Loucy (cell line): ENCODE results near the gene AMELX.

Experiments used
- H2AFZ ChIP-seq: fragments of 200-600 bp; sonication (generic); 2 replicates; pipeline ENCODE4 v1.6.0; 2016; ENCODE audit warnings: antibody characterized with exemption, mild to moderate bottlenecking, low read length, moderate library complexity
- H3F3A ChIP-seq: fragments of 200-600 bp; 2 replicates; pipeline ENCODE4 v1.6.0; 2016; ENCODE audit warnings: antibody characterized with exemption, low read depth, mild to moderate bottlenecking
- H3K27me3 ChIP-seq: fragments of 200-600 bp; sonication (generic); 2 replicates; pipeline ENCODE4 v1.6.1; 2014; ENCODE audit warnings: low read length, mild to moderate bottlenecking; ENCODE audit not compliant: insufficient read depth, poor library complexity, severe bottlenecking
- H3K36me3 ChIP-seq: fragments of 200-600 bp; sonication (generic); 2 replicates; pipeline ENCODE4 v1.6.1; 2016; ENCODE audit warnings: low read length; ENCODE audit not compliant: insufficient read depth
- H3K4me1 ChIP-seq: fragments of 200-600 bp; sonication (generic); 2 replicates; pipeline ENCODE4 v1.5.1; 2014; ENCODE audit warnings: low read length, mild to moderate bottlenecking; ENCODE audit not compliant: insufficient read depth, poor library complexity, severe bottlenecking
- H3K4me2 ChIP-seq: fragments of 200-600 bp; sonication (generic); 2 replicates; pipeline ENCODE4 v1.6.0; 2014; ENCODE audit warnings: antibody characterized with exemption, low read length, low read depth, mild to moderate bottlenecking; ENCODE audit not compliant: poor library complexity, severe bottlenecking
- H3K4me3 ChIP-seq: fragments of 200-600 bp; sonication (generic); 2 replicates; pipeline ENCODE4 v1.5.1; 2014; ENCODE audit warnings: low read length, mild to moderate bottlenecking, mixed read lengths; ENCODE audit not compliant: poor library complexity, severe bottlenecking
- H3K79me2 ChIP-seq: fragments of 200-600 bp; sonication (generic); 2 replicates; pipeline ENCODE4 v1.6.1; 2014; ENCODE audit warnings: low read length; ENCODE audit not compliant: insufficient read depth
- H3K9ac ChIP-seq: fragments of 200-600 bp; sonication (generic); 2 replicates; pipeline ENCODE4 v1.6.0; 2014; ENCODE audit warnings: mild to moderate bottlenecking, low read depth, low read length, moderate library complexity; ENCODE audit not compliant: poor library complexity, severe bottlenecking
- H3K9me2 ChIP-seq: fragments of 200-600 bp; sonication (generic); replicated peaks from 2 replicates; pipeline ENCODE4 v1.6.1; 2016; ENCODE audit warnings: low read depth, low read length, mixed read lengths
- H3K9me3 ChIP-seq: fragments of 200-600 bp; sonication (generic); 2 replicates; pipeline ENCODE4 v1.6.1; 2014; ENCODE audit warnings: mild to moderate bottlenecking, antibody characterized with exemption, low read length, low read depth; ENCODE audit not compliant: insufficient read depth
- H4K20me1 ChIP-seq: fragments of 200-600 bp; sonication (generic); 2 replicates; pipeline ENCODE4 v1.6.0; 2014; ENCODE audit warnings: antibody characterized with exemption, low read length, mild to moderate bottlenecking; ENCODE audit not compliant: insufficient read depth, poor library complexity, severe bottlenecking
- EZH2phosphoT487 ChIP-seq: fragments of 200-600 bp; IDR thresholded peaks from 2 replicates; pipeline ENCODE4 v1.6.1; 2018; ENCODE audit warnings: antibody characterized with exemption, mild to moderate bottlenecking, moderate library complexity, borderline replicate concordance
- TF ChIP-seq, protein P1 (sequence below): fragments of 200-600 bp; sonication (generic); conservative IDR thresholded peaks from 2 replicates; pipeline ENCODE4 v1.5.1; 2014; ENCODE audit warnings: mild to moderate bottlenecking, antibody characterized with exemption, low read length

The AMELX gene

DNA sequence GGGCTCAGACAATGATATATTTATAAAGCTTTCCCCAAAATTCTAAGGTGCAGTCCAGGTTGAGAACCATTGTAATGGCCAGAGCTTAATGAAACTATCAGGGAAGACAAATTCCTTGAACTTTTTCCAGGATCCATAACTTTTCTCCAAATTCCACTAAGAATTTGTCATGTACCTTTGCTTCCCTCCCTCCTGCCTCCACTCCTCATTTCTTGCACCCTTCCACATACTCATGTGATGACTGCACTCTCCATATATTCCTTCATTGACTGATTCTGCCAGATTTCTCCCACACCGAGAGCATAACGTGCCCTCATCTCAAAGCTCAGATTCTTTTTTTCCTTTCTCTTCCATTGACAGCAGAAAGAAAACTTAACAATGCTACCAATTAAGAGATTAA lies 20.9 kb upstream of the AMELX start:
- Histone ChIP-seq H4K20me1 (no peaks in the 10 kb centered on the region), H3K4me1 (no peaks in the 10 kb centered on the region), H2AFZ (no peak overlapping the region), H3K9me3 (no peaks in the 10 kb centered on the region), H3K9ac (no peak overlapping the region), H3F3A (no peaks in the 10 kb centered on the region), H3K79me2 (no peaks in the 10 kb centered on the region), H3K4me2 (no peak overlapping the region), H3K36me3 (no peaks in the 10 kb centered on the region), H3K9me2 (no peaks in the 10 kb centered on the region), H3K4me3 (no peak overlapping the region), H3K27me3 (no peaks in the 10 kb centered on the region)
- no peak for TF ChIP-seq EZH2phosphoT487
- TF ChIP-seq, protein P1, sequence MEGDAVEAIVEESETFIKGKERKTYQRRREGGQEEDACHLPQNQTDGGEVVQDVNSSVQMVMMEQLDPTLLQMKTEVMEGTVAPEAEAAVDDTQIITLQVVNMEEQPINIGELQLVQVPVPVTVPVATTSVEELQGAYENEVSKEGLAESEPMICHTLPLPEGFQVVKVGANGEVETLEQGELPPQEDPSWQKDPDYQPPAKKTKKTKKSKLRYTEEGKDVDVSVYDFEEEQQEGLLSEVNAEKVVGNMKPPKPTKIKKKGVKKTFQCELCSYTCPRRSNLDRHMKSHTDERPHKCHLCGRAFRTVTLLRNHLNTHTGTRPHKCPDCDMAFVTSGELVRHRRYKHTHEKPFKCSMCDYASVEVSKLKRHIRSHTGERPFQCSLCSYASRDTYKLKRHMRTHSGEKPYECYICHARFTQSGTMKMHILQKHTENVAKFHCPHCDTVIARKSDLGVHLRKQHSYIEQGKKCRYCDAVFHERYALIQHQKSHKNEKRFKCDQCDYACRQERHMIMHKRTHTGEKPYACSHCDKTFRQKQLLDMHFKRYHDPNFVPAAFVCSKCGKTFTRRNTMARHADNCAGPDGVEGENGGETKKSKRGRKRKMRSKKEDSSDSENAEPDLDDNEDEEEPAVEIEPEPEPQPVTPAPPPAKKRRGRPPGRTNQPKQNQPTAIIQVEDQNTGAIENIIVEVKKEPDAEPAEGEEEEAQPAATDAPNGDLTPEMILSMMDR, result no peak

DNA sequence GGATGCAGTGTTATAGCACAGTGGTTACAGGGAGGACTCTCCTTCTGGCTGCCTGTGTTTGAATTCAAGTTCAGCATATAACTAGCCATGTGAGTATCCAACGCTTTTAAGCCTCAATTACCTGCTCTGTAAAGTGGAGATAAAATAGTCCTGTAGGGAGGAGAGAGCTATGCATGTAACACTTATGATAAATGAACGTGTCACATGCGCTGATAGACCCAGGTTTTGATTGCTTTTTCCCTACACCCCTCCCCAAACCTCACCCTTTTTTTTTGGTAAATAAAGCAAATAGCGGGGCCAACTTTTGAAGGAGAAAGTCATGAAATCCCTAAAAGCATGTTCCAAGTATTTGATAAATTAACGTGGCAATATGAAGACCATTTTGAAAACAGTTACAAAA lies 20.4 kb upstream of the AMELX start:
- Histone ChIP-seq H4K20me1 (no peaks in the 10 kb centered on the region), H3K36me3 (no peaks in the 10 kb centered on the region)

DNA sequence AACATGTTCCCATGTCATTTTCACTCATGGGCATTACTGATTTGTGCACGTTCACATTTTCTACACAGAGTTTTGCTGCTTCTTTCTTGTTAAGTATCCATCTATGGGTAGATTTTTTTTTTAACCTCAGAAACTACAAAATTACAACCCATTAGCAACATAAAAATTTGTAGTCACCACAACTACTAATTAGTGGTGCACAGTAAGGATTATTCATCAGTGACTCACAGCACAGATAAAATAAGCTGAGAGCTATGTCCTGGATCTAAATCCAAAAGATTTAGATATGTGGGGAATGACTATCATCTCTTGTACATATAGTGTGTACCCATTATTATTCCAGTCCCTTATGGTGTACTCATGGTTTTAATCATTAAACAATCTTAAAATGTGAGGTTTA lies 19.7 kb upstream of the AMELX start:
- H3K4me3 ChIP-seq, result no peak overlapping the region
- H3K27me3 ChIP-seq, result no peaks in the 10 kb centered on the region
- no peak for TF ChIP-seq EZH2phosphoT487
- TF ChIP-seq, protein P1, result no peak
- no peaks in the 10 kb centered on the region for H3F3A ChIP-seq
- H3K9me2 ChIP-seq, result no peaks in the 10 kb centered on the region
- no peak overlapping the region for H3K9ac ChIP-seq
- H4K20me1 ChIP-seq, result no peaks in the 10 kb centered on the region
- no peak overlapping the region for H3K4me2 ChIP-seq
- H2AFZ ChIP-seq, result no peak overlapping the region
- no peaks in the 10 kb centered on the region for H3K4me1 ChIP-seq
- no peaks in the 10 kb centered on the region for H3K36me3 ChIP-seq
- H3K79me2 ChIP-seq, result no peaks in the 10 kb centered on the region
- H3K9me3 ChIP-seq, result no peaks in the 10 kb centered on the region

More for the DNA sequence above, 20.4 kb upstream of the AMELX start:
- H3K9me3 ChIP-seq, result no peaks in the 10 kb centered on the region
- H3K4me2 ChIP-seq, result no peak overlapping the region
- TF ChIP-seq, protein P1, result no peak
- TF ChIP-seq EZH2phosphoT487, result no peak
- no peak overlapping the region for H2AFZ ChIP-seq
- no peaks in the 10 kb centered on the region for H3K79me2 ChIP-seq
- H3K27me3 ChIP-seq, result no peaks in the 10 kb centered on the region
- no peaks in the 10 kb centered on the region for H3K9me2 ChIP-seq
- H3K4me3 ChIP-seq, result no peak overlapping the region
- no peaks in the 10 kb centered on the region for H3F3A ChIP-seq
- no peak overlapping the region for H3K9ac ChIP-seq
- H3K4me1 ChIP-seq, result no peaks in the 10 kb centered on the region
